Measurements from ENCODE around the gene CGNL1.

- TF ChIP-seq CTCF (IDR thresholded peaks at IDR 0.05) (no peak), POLR2A (IDR thresholded peaks at IDR 0.05) (no peak)
These were observed 207.0 kb downstream of the CGNL1 start for GRCh38 chr15:57583282-57583681.
